Measurements from ENCODE around the gene SCMH1. TPM values are rescaled to one million over a fixed set of nuclear protein-coding genes. Genes with fewer than 3 reads are reported as not detected.

Gene SCMH1
- total and polyA plus RNA-seq, 2 donors (not counting 3 experiments of a cell fraction or from before 2014, with no cell fraction given): 39.9 to 40.7 TPM

DNA sequence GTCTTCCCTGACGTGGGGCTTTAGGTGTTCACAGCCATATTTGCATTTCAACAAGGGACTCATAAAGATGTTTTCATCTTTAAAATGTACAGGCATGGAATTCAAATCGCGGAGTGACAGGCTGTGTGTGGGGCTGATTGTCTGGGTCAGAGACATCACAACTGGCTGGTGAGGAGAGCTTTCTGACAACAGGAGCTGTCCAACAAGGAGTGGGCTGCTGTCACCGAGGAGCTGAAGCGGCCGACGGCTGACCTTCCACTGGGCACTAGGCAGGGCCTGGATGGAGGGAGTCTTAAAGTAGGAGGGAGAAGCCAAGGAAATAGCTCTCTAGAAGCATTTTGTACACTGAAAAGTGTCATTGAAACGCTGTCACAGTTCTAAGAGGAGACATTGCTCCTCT lies 30.5 kb upstream of the SCMH1 start:
- H3K4me2 ChIP-seq (ENCODE audit: insufficient read depth, low read length): no peak overlapping the region
- H2AFZ ChIP-seq (ENCODE audit: low read depth, low read length): no peak overlapping the region
- BruUV-seq (replicated peaks): no TSS peak
- POLR2A ChIA-PET: no interaction called here
- CTCF ChIA-PET: interaction anchor here (0.8 to 1.1 kb wide), 3 partner anchors 8 to 243 kb away, joined by 3 to 4 read pairs (median 4); no protein-coding TSS in a partner anchor
- FAIRE-seq (no peak), DNase-seq (ENCODE audit: low read depth, low spot score) (no peak)
- H3K9me3 ChIP-seq (replicated peaks; ENCODE audit: control insufficient read depth, insufficient read depth, low read length): no peaks in the 10 kb centered on the region
- H3K27me3 ChIP-seq (ENCODE audit: control insufficient read depth in 2 of 2, insufficient read depth in 2 of 2, low read length in 2 of 2): peaks cover 0 to 10% of the 10 kb centered on the region in 2 experiments
- TF ChIP-seq EZH2 (IDR thresholded peaks at IDR 0.05; ENCODE audit: borderline replicate concordance, low read depth, low read length, severe bottlenecking): no peak
- no peak for TF ChIP-seq JUN (IDR thresholded peaks at IDR 0.05; ENCODE audit: borderline replicate concordance, insufficient read depth, insufficient read length, low read depth)
- TF ChIP-seq GATA2 (IDR thresholded peaks at IDR 0.05; ENCODE audit: insufficient read depth, insufficient read length, low read depth, low read length): no peak
- TF ChIP-seq, protein P1, sequence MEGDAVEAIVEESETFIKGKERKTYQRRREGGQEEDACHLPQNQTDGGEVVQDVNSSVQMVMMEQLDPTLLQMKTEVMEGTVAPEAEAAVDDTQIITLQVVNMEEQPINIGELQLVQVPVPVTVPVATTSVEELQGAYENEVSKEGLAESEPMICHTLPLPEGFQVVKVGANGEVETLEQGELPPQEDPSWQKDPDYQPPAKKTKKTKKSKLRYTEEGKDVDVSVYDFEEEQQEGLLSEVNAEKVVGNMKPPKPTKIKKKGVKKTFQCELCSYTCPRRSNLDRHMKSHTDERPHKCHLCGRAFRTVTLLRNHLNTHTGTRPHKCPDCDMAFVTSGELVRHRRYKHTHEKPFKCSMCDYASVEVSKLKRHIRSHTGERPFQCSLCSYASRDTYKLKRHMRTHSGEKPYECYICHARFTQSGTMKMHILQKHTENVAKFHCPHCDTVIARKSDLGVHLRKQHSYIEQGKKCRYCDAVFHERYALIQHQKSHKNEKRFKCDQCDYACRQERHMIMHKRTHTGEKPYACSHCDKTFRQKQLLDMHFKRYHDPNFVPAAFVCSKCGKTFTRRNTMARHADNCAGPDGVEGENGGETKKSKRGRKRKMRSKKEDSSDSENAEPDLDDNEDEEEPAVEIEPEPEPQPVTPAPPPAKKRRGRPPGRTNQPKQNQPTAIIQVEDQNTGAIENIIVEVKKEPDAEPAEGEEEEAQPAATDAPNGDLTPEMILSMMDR (IDR thresholded peaks at IDR 0.05; ENCODE audit: extremely low read depth in 1 of 2, insufficient read depth in 1 of 2, low read depth in 1 of 2, low read length in 2 of 2): no peak
- no peak for TF ChIP-seq MYC (IDR thresholded peaks at IDR 0.05; ENCODE audit: low read depth, low read length)
- no peak for TF ChIP-seq POLR2A (IDR thresholded peaks at IDR 0.05; ENCODE audit: low read depth, low read length)
- TF ChIP-seq FOS (IDR thresholded peaks at IDR 0.05; ENCODE audit: borderline replicate concordance, insufficient read depth, low read length): no peak
- TF ChIP-seq, protein P2, sequence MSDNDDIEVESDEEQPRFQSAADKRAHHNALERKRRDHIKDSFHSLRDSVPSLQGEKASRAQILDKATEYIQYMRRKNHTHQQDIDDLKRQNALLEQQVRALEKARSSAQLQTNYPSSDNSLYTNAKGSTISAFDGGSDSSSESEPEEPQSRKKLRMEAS (IDR thresholded peaks at IDR 0.05; ENCODE audit: insufficient read depth, insufficient read length): no peak
- TF ChIP-seq POLR2AphosphoS5 (IDR thresholded peaks at IDR 0.05; ENCODE audit: insufficient read depth, low read depth, low read length): no peak
- intact Hi-C loops (cut with micrococcal nuclease): no loop called here
- no peak overlapping the region for H3K9ac ChIP-seq (replicated peaks; ENCODE audit: extremely low read depth, insufficient read depth, low read length)
- no peaks in the 10 kb centered on the region for H3K79me2 ChIP-seq (ENCODE audit: control insufficient read depth, insufficient read depth, low read length)
- H3K9me1 ChIP-seq (replicated peaks; ENCODE audit: control insufficient read depth, extremely low read depth, insufficient read depth, low read length): no peaks in the 10 kb centered on the region
- no peaks in the 10 kb centered on the region for H3K4me1 ChIP-seq (ENCODE audit: control insufficient read depth, extremely low read depth, insufficient read depth, low read length)
- H3K36me3 ChIP-seq (ENCODE audit: control insufficient read depth in 2 of 2, extremely low read depth in 1 of 2, insufficient read depth in 2 of 2, low read length in 2 of 2): no peaks in the 10 kb centered on the region
- no peaks in the 10 kb centered on the region for H4K20me1 ChIP-seq (replicated peaks; ENCODE audit: control insufficient read depth, extremely low read depth, insufficient read depth, low read length)
- dilution Hi-C loops (cut with MboI; ENCODE audit: extremely low pct_ligation_motif_present, low sequenced_read_pairs): no loop called here
- H3K27ac ChIP-seq (ENCODE audit: insufficient read depth, low read depth, low read length): no peak overlapping the region
- no peak overlapping the region for H3K4me3 ChIP-seq (replicated peaks in 1 of 3; ENCODE audit: insufficient read depth in 1 of 3, low read depth in 1 of 3, low read length in 3 of 3)

All from endothelial cell of umbilical vein (primary cell).